HG03097 (cell line): ENCODE results near the gene TACC2.
"Not testable (repeated sequence)": the region's sequence is repeated elsewhere in the genome, so short reads cannot be mapped to it uniquely, and the experiment has no call there.

Experiments
- ATAC-seq: cut with Tn5 transposase; IDR thresholded peaks from one replicate; pipeline ENCODE4 v1.9.1; 2021; ENCODE audit not compliant: unreplicated experiment, low FRiP score

TACC2 gene

GRCh38 chr10:122182308-122182707 is 193.3 kb downstream of the TACC2 start:
- ATAC-seq: no peak

GRCh38 chr10:122184254-122184653 is 195.3 kb downstream of the TACC2 start:
- ATAC-seq: no peak

GRCh38 chr10:122185643-122186042 is 196.7 kb downstream of the TACC2 start:
- no peak for ATAC-seq

GRCh38 chr10:122186816-122187810 is 198.2 kb downstream of the TACC2 start:
- no peak for ATAC-seq

GRCh38 chr10:122188706-122189105 is 199.7 kb downstream of the TACC2 start:
- ATAC-seq: no peak

- no peak for ATAC-seq
Measured at GRCh38 chr10:122189185-122189584, 200.2 kb downstream of the TACC2 start.

GRCh38 chr10:122190176-122190943 is 201.4 kb downstream of the TACC2 start:
- no peak for ATAC-seq

GRCh38 chr10:122191936-122192541 is 203.1 kb downstream of the TACC2 start:
- no peak for ATAC-seq

- no peak for ATAC-seq
Measured at GRCh38 chr10:122194251-122194650, 205.3 kb downstream of the TACC2 start.

- ATAC-seq: no peak
Measured at GRCh38 chr10:122196218-122196617, 207.3 kb downstream of the TACC2 start.

- ATAC-seq: no peak
Measured at GRCh38 chr10:122197611-122198222, 208.8 kb downstream of the TACC2 start.

GRCh38 chr10:122198631-122199030 is 209.7 kb downstream of the TACC2 start:
- ATAC-seq: no peak

GRCh38 chr10:122199070-122199469 is 210.1 kb downstream of the TACC2 start:
- ATAC-seq: no peak

GRCh38 chr10:122199689-122200088 is 210.7 kb downstream of the TACC2 start:
- no peak for ATAC-seq

- no peak for ATAC-seq
Measured at GRCh38 chr10:122201401-122201800, 212.4 kb downstream of the TACC2 start.

GRCh38 chr10:122203180-122203579 is 214.2 kb downstream of the TACC2 start:
- ATAC-seq: not testable (repeated sequence)

- ATAC-seq: no peak
Measured at GRCh38 chr10:122204691-122205489, 215.9 kb downstream of the TACC2 start.

- no peak for ATAC-seq
Measured at GRCh38 chr10:122206471-122207065, 217.6 kb downstream of the TACC2 start.

GRCh38 chr10:122207163-122207562 is 218.2 kb downstream of the TACC2 start:
- ATAC-seq: no peak
